ENCODE measurements around the gene WDR62.

The WDR62 gene

DNA sequence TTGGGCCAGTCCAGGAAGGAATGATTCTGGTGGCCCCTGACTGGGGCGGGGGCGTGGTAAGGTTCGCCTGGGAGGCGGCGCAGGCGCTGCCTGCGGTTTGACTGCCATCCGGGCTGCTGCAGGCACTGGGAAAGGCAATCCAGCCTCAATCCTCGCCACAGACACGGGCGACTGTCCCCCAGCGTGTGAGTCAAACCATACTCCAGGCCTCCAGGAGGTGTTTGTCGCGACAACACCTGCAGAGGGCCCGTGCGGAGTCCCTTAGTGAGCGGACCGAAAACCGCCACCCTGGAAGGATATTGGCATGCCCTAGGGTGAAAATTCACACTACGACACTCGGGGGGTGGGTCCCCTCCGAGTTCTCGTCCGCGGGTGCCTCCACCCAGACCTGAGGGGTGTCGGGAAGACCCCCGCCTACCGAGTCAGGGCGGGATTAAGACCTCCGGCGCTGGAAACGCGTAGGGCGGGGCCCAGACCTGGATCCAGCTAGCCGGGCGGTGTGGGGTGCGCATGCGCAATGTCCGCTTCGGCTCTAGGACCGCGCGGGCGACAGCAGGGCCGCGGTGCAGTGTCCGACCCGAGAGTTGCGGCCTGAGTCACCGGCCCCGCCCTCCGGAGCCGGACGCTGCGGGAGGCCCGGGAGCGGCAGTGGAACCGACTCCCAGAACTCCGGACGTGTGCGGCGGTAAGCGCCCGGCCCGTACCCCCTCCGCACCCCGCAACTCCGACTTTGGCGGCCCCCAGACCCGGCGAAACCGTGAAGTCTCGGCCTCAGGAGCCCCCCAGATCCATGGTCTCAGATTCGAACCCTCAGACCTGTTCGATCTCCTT lies 85.0 kb downstream of the WDR62 start, which contains the start of gene CAPNS1:
Gene CAPNS1 (plus strand): TSS at position 594 of the 831 bp plus-strand sequence. CDS start 946 bp downstream, outside the sequence.
- peak; percentile 90 for DNase-seq (ENCODE audit: low read depth, low spot score)

DNA sequence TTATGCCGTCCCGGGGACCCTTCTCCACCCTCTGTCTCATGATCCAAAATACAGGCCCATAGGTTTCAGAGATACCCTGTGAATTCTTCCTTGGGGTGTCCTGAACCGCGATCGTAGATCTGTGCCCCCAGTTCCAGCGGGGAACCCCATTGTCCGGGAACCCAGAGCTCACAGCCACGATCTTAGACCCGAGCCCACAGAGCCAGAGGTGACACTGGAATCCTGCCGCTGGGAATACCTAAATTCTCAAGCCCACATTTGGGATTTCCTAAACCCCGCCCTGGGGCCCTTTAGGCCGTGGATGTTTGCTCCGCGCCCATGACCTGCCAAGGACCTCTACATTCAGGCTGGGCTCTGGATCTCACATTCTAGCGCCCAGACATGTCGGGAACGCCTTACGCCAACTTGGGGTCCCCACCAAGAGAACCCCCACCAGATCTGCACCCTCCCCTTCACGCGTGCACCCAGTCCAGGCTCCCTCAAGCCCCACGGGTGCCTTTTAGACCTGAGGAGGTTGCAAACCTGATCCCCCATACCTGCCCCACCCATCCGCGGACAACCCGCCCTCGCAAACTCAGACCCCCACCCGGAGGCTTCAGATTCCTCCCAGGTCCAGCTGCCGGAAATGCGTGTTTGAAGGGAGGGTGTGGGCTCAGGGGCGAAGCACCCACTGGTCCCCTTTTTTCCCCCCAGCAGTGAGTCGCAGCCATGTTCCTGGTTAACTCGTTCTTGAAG lies 85.8 kb downstream of the WDR62 start:
- no peak for DNase-seq (ENCODE audit: low read depth, low spot score)

DNA sequence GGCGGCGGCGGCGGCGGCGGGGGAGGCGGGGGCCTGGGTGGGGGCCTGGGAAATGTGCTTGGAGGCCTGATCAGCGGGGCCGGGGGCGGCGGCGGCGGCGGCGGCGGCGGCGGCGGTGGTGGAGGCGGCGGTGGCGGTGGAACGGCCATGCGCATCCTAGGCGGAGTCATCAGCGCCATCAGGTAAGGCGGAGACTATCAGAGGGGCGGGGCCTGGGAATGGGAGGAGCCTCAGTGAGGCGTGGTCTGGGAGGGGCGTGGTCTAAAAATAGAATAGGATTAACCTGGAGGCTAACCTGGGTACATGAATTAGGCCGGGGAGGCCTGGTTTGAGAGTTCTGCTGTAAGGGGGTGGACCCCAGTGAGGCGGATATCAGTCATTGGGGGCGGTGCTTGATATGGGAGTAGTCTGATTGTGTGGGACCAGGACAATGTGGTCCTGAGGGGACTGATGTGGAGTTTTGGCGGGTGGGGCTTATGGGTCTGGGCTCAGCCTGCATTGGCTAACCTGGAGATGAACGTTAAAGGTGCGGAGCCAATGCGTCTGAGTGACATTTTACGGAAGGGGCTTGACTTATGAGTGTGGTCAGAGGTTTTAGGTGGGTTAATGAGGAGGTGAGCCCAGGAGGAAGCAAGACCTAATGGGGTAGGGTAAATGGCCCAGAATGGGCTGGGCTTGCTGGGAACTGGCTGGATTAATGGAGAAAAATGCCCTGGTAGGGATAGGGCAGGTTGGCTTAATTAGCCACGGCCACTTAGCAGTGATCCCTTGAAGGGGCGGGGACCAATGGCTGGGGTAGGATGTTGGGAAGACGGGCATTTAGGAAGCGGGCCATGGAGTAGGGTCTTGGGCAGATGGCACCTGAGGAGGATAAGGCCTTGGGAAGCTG lies 86.6 kb downstream of the WDR62 start:
- peak; percentile 47 for DNase-seq (ENCODE audit: low read depth, low spot score)

DNA sequence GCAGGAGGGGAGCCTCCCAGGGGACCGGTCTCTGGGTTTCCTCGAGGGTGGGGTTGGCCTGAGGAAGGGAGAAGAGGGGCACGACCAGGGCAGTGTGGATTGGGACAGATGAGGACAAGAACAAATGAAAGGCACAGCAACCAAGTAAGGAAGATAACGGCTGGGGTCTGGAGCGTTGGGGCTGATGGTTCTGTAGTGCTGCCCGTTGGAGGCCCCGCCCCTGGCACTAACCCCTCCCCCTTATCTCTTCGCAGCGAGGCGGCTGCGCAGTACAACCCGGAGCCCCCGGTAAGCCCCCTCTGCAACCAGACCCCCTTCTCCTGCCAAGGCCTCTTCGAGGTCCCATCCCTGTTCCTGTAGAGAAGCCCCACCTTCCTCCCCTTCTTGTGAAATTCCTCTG lies 87.3 kb downstream of the WDR62 start:
- no peak for DNase-seq (ENCODE audit: low read depth, low spot score)

DNA sequence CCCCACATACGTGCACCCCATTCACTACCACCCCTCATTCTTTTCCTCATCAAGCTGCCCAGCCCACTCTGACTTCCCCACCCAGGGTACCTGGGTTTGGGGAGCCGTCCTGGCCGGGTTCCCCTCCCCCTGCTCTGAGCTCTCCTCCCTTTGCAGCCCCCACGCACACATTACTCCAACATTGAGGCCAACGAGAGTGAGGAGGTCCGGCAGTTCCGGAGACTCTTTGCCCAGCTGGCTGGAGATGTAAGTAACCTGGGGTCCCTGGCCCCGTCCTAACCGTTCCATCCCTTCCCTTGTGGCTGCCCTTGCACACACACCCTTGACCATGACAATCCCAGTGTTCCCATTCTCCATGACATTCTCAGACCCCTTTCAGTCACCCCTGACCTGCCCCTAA lies 87.8 kb downstream of the WDR62 start:
- no peak for DNase-seq (ENCODE audit: low read depth, low spot score)

DNA sequence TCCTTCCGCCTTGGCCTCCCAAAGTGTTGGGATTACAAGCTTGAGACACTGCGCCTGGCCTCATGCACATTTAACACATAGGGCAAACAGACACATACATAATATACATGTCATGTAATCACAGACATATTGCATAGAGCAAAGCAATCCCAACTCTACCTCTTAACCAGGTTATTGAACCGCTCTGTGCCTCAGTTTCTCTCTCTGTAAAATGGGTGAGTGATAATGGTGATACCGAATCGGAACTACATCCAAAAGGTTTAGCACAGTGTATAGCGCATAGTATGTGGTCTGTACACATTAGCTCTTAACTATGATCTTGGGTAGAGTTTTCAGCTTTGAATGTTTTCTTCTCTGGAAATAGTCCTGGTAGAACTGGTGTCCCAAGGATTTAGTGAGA lies 89.9 kb downstream of the WDR62 start:
- no peak for DNase-seq (ENCODE audit: low read depth, low spot score)

DNA sequence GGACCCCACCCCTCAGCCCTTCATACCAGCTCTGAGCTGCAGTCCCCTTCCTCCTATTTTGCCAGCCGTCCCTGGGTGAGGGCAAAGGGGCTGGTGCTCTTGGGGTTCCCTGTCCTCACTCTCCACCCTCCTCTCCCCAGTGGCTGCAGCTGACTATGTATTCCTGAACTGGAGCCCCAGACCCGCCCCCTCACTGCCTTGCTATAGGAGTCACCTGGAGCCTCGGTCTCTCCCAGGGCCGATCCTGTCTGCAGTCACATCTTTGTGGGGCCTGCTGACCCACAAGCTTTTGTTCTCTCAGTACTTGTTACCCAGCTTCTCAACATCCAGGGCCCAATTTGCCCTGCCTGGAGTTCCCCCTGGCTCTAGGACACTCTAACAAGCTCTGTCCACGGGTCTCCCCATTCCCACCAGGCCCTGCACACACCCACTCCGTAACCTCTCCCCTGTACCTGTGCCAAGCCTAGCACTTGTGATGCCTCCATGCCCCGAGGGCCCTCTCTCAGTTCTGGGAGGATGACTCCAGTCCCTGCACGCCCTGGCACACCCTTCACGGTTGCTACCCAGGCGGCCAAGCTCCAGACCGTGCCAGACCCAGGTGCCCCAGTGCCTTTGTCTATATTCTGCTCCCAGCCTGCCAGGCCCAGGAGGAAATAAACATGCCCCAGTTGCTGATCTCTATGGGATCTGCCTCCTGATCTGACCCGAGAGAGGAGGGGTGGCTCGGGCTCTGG lies 95.1 kb downstream of the WDR62 start:
- no peak for DNase-seq (ENCODE audit: low read depth, low spot score)

DNA sequence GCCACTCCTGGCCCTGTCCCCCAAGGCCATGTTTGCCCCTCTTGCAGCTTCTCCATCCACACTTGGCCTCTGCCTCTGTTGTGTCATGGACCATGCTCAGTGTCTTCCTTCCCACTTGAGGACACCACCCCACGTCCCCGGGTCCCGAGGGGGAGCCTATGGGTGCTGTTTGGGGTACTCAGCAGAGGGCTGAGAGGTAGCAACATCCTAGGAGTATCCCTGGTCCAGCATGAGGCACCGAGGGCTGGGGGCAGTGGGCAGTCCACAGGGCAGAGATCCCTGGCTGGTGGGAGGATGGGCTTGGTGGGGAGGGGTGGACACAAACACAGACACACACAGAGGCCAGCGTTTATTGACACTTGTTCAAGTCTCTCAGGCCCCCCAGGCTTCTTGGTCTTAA lies 95.9 kb downstream of the WDR62 start:
- DNase-seq (ENCODE audit: low read depth, low spot score): no peak

DNA sequence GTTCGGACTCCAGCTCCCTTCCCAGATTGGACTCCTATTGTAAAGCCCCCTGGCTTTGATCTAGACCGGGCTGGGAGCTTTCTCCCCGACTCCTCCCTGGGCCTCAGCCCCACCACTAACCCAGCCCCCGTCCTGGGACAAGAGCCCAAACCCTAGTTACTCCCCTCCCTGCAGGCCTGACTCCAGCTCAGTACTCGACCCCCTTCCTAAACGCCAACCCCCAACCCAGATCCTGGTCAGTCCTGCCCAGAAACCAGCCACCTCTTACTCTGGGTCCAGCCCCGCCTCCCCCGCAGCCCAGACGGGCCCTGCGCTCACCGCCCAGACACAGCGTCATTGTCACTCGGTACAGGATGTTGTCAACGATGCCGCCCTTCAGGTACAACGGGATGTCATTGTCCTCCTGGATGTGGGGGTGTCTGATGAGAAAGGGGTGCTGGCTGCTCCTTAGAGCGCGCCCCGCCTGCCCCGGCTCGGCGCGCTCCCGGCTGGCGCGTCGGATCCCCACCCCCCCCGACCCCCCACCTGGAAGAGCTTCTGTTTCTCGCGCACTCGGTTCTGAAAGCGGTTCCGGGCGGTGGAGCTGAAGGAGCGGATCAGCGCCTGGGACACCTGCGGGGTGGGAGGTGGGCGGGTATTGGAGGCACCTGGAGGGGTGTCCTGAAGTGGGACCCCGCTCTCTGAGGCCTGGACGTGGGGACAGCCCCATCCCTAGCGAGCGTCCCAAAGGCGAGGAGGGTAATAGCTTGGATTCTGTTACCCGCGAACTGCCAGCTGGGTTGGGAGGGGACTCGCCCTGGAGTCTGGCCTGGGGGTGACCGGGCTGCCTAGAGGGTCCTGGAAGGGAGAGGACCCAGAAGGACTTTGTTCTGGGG lies 96.7 kb downstream of the WDR62 start:
- no peak for DNase-seq (ENCODE audit: low read depth, low spot score)

DNA sequence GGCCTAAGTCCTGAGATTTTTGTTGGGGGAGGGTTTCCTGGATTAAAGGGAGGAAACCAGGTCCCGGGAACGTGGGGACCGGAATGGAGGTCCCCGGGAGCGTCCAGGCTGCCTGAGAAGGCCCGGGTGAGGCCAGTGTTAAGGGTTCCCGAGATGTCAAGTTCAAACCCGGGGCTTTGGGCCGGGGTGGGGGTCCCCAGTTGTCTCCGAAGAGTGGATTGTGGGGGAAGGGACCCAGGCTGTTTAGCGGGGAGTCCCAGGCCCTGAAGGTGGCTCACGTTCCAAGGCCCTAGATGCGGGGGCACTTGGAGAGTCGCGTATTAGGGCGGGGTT lies 97.3 kb downstream of the WDR62 start:
- no peak for DNase-seq (ENCODE audit: low read depth, low spot score)

DNA sequence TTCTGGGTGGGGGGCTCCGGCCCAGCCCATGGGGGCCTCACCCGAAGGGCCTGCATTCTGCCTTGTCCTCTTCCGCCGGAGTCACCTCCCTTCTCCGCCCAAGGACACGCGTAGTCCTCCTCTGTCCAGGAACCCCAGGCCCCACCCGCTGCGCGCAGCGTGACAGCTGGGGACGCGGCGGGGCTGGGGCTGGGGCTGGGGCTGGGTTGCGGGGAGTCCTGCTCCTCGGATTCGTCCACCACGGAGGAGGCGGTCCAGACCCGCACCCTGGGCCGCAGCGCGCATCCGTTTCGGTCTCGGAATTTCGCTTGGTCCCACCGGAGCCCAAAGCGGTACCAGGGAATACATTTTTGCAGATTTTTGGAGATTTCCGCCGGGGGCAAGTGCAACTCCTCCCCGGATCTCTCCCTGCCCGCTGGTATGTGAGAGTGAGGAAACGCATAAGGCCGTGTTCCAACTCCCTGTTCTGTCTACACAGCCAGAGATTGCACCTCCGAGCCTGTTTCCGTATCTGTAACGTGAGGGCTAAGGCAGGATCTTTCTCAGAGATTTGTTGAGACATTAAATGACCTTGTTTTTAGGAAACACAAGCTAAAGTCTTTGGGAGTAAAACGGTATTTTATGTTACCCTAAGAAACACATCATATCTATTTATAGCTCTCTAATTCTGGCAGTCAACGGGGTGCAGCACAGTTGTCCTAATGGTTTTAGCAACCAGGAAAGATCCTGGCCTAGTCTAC lies 97.8 kb downstream of the WDR62 start, which contains the start of gene COX7A1:
Gene COX7A1 (minus strand): TSS at position 96 of the 740 bp plus-strand sequence. CDS start 40 bp downstream, at position 56.
- DNase-seq (ENCODE audit: low read depth, low spot score): no peak

DNA sequence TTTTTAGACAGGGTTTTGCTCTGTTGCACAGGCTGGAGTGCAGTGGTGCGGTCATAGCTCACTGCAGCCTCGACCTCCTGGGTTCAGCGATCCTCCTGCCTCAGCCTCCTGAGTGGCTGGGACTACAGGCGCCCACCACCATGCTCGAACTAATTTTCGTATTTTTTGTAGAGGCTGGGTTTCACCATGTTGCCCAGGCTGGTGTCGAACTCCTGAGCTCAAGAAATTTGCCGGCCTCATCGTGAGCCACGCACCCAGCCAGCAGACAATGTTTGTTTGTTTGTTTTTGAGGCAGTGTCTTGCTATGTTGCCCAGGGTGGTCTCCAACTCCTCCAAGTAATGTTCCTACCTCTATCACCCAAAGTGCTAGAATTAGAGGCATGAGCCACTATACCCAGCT lies 98.4 kb downstream of the WDR62 start:
- DNase-seq (ENCODE audit: low read depth, low spot score): no peak

Data from smooth muscle cell of the brain vasculature (primary cell).